Type B pancreatic cell (in vitro differentiated cells): ENCODE results near the gene TNFRSF19. TPM values are rescaled to one million over a fixed set of nuclear protein-coding genes. Genes with fewer than 3 reads are reported as not detected.

Source experiments
- DNase-seq: peaks from one replicate; pipeline ENCODE4 v3.0.0; 2021; ENCODE audit warnings: mixed read lengths; ENCODE audit not compliant: unreplicated experiment; ENCODE audit errors: extremely low spot score
- H3K27ac Mint-ChIP-seq: 2 replicates; pipeline ENCODE4 v1.8.0; 2021; ENCODE audit warnings: mild to moderate bottlenecking, mixed read lengths
- H3K27me3 Mint-ChIP-seq: 2 replicates; pipeline ENCODE4 v1.8.0; 2021; ENCODE audit warnings: mixed read lengths
- H3K36me3 Mint-ChIP-seq: 2 replicates; pipeline ENCODE4 v1.8.0; 2021; ENCODE audit warnings: mixed read lengths
- H3K4me1 Mint-ChIP-seq: one replicate; pipeline ENCODE4 v1.8.0; 2021; ENCODE audit warnings: mixed read lengths; ENCODE audit not compliant: unreplicated experiment
- H3K4me3 Mint-ChIP-seq: 2 replicates; pipeline ENCODE4 v1.8.0; 2021; ENCODE audit warnings: mild to moderate bottlenecking, mixed read lengths
- H3K9me3 Mint-ChIP-seq: 2 replicates; pipeline ENCODE4 v1.8.0; 2021; ENCODE audit warnings: mixed read lengths
- CTCF ChIP-seq: fragments of 200-600 bp; sonication (generic); conservative IDR thresholded peaks from 2 replicates; pipeline ENCODE4 v1.5.0; 2021; ENCODE audit warnings: antibody characterized with exemption, mild to moderate bottlenecking
- total RNA-seq: library from RNA; stranded (reverse); gene quantifications from 2 replicates; pipeline ENCODE4 v1.2.1, GENCODE V29; 2021; ENCODE audit warnings: low replicate concordance

The TNFRSF19 gene
- total RNA-seq, 1 donor from 2014 or later, result 64.4 TPM

- DNase-seq, result no peak
- peaks cover 16% of the 10 kb centered on the region for H3K4me1 Mint-ChIP-seq
- H3K4me3 Mint-ChIP-seq, result no peak overlapping the region
- no peak for TF ChIP-seq CTCF
- no peaks in the 10 kb centered on the region for H3K9me3 Mint-ChIP-seq
- no peaks in the 10 kb centered on the region for H3K36me3 Mint-ChIP-seq
- no peaks in the 10 kb centered on the region for H3K27me3 Mint-ChIP-seq
- no peak overlapping the region for H3K27ac Mint-ChIP-seq
Observed at GRCh38 chr13:23718996-23719395, 148.8 kb downstream of the TNFRSF19 start.

GRCh38 chr13:23722726-23723453 lies 152.7 kb downstream of the TNFRSF19 start:
- Mint-ChIP-seq H3K36me3 (no peaks in the 10 kb centered on the region), H3K4me1 (peaks cover 16% of the 10 kb centered on the region), H3K27ac (no peak overlapping the region), H3K27me3 (no peaks in the 10 kb centered on the region), H3K9me3 (no peaks in the 10 kb centered on the region), H3K4me3 (no peak overlapping the region)
- no peak for DNase-seq
- no peak for TF ChIP-seq CTCF

- DNase-seq, result no peak
- Mint-ChIP-seq H3K36me3 (no peaks in the 10 kb centered on the region), H3K27ac (peak overlapping the region; percentile 7), H3K4me3 (no peak overlapping the region), H3K4me1 (peaks cover 16% of the 10 kb centered on the region), H3K9me3 (no peaks in the 10 kb centered on the region), H3K27me3 (no peaks in the 10 kb centered on the region)
- TF ChIP-seq CTCF, result no peak
Observed at GRCh38 chr13:23723471-23723870, 153.3 kb downstream of the TNFRSF19 start.

- Mint-ChIP-seq H3K9me3 (no peaks in the 10 kb centered on the region), H3K36me3 (peaks cover 5% of the 10 kb centered on the region), H3K4me1 (peaks cover 16% of the 10 kb centered on the region), H3K27ac (no peak overlapping the region), H3K4me3 (no peak overlapping the region), H3K27me3 (no peaks in the 10 kb centered on the region)
- DNase-seq, result no peak
- no peak for TF ChIP-seq CTCF
Observed at GRCh38 chr13:23724196-23724970, 154.2 kb downstream of the TNFRSF19 start.

Other genes with a start within 250 kb of the TNFRSF19 start
- gene SACS, start 136.7 kb upstream of the TNFRSF19 start, total RNA-seq, result 17.0 and 49.6 TPM in 2 replicates